Measurements from ENCODE around the gene ALKAL2. TPM values are rescaled to one million over a fixed set of nuclear protein-coding genes. Genes with fewer than 3 reads are reported as not detected.

Gene ALKAL2
- total RNA-seq, 5 donors from 2014 or later (not counting 1 experiment from before 2014, with no cell fraction given) = 0.35 TPM; not detected in 4

DNA sequence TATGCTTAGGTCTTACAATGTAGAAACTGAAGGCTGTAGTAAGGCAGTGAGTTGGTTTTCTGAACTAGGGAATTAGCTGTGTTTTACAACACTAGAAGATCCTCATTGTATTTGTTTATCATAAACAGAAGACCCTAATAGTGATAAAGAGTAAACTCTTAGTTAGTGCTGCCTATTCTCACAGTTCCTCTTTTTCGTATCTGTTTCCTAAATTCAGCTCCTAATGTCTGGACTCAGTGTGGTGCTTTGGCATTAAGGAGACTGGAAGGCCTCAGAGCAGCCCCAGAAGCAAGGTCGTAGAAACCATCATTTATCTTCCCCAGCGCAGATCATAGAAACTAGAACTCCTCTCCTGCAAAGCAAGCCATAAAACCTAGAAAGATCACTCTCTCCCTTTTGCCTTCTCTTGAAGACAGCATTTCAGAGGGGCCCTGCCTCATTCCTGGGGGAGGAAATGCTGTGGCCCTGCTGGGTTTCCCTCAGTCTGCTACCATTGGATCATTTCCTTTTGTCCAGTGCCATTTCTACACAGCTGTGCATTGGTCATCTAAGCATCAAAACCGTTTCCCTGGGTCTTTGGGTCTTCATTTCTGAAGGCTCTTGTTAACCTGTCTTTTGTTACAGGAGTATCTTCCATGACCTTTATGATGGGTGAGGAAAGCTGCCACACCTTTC is 18.4 kb downstream of the ALKAL2 start:
- peaks cover 11 to 16% of the 10 kb centered on the region in 2 experiments for H3K4me1 ChIP-seq (ENCODE audit: control insufficient read depth in 1 of 2, extremely low read depth in 1 of 2, insufficient read depth in 2 of 2, low read length in 2 of 2)
- peaks cover 58 to 72% (median 70%) of the 10 kb centered on the region in 3 donors for H3K4me1 Mint-ChIP-seq
- no peaks in the 10 kb centered on the region for H3K27me3 ChIP-seq (replicated peaks in 1 of 2; ENCODE audit: control insufficient read depth in 2 of 2, extremely low read depth in 1 of 2, insufficient read depth in 2 of 2, low read length in 1 of 2)
- no peaks in the 10 kb centered on the region for H3K9me3 ChIP-seq
- no peak overlapping the region for H3K27ac ChIP-seq (ENCODE audit: low read length)
- H3K4me3 ChIP-seq (ENCODE audit: control insufficient read depth in 1 of 2, extremely low read depth in 1 of 2, low read length in 1 of 2) = no peak overlapping the region
- H3K4me3 Mint-ChIP-seq = no peak overlapping the region
- H3K9me3 Mint-ChIP-seq = no peaks in the 10 kb centered on the region
- POLR2A ChIA-PET = no interaction called here
- CTCF ChIA-PET = no interaction called here
- peaks cover 4 to 44% of the 10 kb centered on the region in 2 donors for H3K36me3 ChIP-seq (ENCODE audit: control insufficient read depth in 2 of 2, extremely low read depth in 1 of 2, insufficient read depth in 1 of 2, low read length in 1 of 2)
- H3K27me3 Mint-ChIP-seq = no peaks in the 10 kb centered on the region
- H3K27ac Mint-ChIP-seq = peak overlapping the region in 1 of 2 donors; percentile 28
- no CpG with 5 or more reads among the region's 4 CpGs for WGBS (ENCODE audit: insufficient coverage)
- peaks cover 35% of the 10 kb centered on the region for H3K36me3 Mint-ChIP-seq
- ATAC-seq (replicated peaks in 1 of 4) (no peak), DNase-seq (no peak)

DNA sequence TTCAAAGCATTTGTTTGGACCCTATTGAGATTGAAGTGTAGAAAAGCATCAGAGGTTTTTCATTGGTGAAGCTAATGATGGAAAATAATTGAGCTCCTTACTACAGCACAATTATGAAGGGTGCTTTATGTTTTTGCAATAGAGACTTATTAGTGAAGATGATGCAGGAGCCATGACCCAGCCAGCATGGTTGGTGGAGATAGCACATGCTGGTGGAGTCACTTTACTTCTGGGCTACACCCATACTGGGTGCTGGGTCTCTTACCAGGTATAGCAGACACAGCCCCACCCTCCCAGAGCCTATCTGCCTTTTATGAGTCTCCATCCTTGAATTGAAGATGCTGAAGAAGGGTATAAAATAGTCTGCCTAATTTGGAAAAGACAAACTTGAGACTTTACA is 19.6 kb downstream of the ALKAL2 start:
- H3K4me1 Mint-ChIP-seq = peaks cover 58 to 72% (median 71%) of the 10 kb centered on the region in 3 donors
- ChIA-PET CTCF (no interaction called here), POLR2A (no interaction called here)
- DNase-seq (no peak), ATAC-seq (replicated peaks in 1 of 4) (no peak)
- Histone ChIP-seq H3K27ac (ENCODE audit: low read length) (no peak overlapping the region), H3K27me3 (replicated peaks in 1 of 2; ENCODE audit: control insufficient read depth in 2 of 2, extremely low read depth in 1 of 2, insufficient read depth in 2 of 2, low read length in 1 of 2) (no peaks in the 10 kb centered on the region), H3K36me3 (ENCODE audit: control insufficient read depth in 2 of 2, extremely low read depth in 1 of 2, insufficient read depth in 1 of 2, low read length in 1 of 2) (peaks cover 3 to 34% of the 10 kb centered on the region in 2 donors), H3K9me3 (no peaks in the 10 kb centered on the region), H3K4me1 (ENCODE audit: control insufficient read depth in 1 of 2, extremely low read depth in 1 of 2, insufficient read depth in 2 of 2, low read length in 2 of 2) (peaks cover 19 to 20% of the 10 kb centered on the region in 2 experiments), H3K4me3 (ENCODE audit: control insufficient read depth in 1 of 2, extremely low read depth in 1 of 2, low read length in 1 of 2) (no peak overlapping the region)
- no peaks in the 10 kb centered on the region for H3K27me3 Mint-ChIP-seq
- H3K27ac Mint-ChIP-seq = no peak overlapping the region
- H3K9me3 Mint-ChIP-seq = no peaks in the 10 kb centered on the region
- H3K36me3 Mint-ChIP-seq = peaks cover 33% of the 10 kb centered on the region
- H3K4me3 Mint-ChIP-seq = no peak overlapping the region

DNA sequence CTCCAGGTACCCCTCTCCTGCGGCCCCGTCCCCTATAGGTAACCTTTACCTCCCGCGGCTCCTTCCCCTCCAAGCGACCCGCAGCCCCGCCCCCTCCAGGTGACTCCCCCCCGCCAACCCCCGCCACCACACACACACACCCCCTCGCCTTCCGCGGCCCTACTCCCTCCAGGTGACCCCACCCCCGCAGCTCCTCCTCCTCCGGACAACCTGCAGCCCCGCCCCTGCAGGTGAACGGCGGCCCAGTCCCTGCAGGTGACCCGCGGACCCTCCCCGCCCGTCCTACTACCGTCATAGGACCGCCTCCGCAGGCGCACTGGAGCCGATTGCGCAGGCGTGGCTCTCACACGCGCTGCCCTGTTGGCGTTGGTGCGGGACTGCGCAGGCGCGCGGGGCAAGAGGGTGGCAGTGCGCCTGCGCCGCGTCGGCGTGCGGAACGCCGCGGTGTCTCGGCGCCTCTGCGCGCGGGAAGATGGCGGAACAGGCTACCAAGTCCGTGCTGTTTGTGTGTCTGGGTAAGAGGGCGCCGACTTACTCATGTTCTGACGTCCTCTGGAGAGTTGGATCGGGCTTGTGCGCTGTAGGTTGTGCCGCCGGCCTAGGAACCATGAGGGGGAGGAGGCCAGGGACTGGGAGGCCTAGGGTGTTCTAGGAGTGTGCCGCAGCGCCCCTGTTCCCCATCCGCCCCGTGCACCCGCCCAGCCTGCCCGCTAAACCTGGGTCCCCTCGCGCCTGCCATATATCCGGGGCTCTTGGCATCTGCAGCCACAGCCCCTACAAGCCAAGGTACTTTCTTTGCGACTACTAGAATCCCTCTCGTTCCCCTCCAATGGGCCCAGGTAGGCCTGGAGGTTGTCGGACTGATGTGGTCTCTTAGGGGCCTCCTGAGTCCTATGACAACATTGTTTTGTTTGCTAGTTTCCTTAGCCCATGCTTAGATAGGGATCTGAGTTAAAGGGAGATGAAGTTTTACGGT is 23.1 kb downstream of the ALKAL2 start, which contains the start of gene ACP1:
Gene ACP1 (plus strand): TSS at position 455 of the 976 bp plus-strand sequence. CDS start 18 bp downstream, at position 473.
- H3K4me3 Mint-ChIP-seq = peak within 1 kb of the TSS; percentile 89 to 92 (median 92)
- Histone ChIP-seq H3K36me3 (ENCODE audit: control insufficient read depth in 2 of 2, extremely low read depth in 1 of 2, insufficient read depth in 1 of 2, low read length in 1 of 2) (peaks cover 0 to 10% of the 10 kb centered on the region in 2 donors), H3K27ac (ENCODE audit: low read length) (peak within 1 kb of the TSS; percentile 87), H3K4me1 (ENCODE audit: control insufficient read depth in 1 of 2, extremely low read depth in 1 of 2, insufficient read depth in 2 of 2, low read length in 2 of 2) (peaks cover 19 to 24% of the 10 kb centered on the region in 2 experiments), H3K27me3 (replicated peaks in 1 of 2; ENCODE audit: control insufficient read depth in 2 of 2, extremely low read depth in 1 of 2, insufficient read depth in 2 of 2, low read length in 1 of 2) (no peaks in the 10 kb centered on the region), H3K4me3 (ENCODE audit: control insufficient read depth in 1 of 2, extremely low read depth in 1 of 2, low read length in 1 of 2) (peak within 1 kb of the TSS; percentile 87 to 92), H3K9me3 (no peaks in the 10 kb centered on the region)
- ChIA-PET CTCF (no interaction called here), POLR2A (interaction anchor here in 1 of 2 donors (0.6 kb wide), 1 partner anchor 175 kb away, joined by 3 read pairs; no protein-coding TSS in a partner anchor)
- ATAC-seq (replicated peaks in 1 of 4) (peak; percentile 85 to 87 (median 86)), DNase-seq (peak; percentile 87 to 99 (median 93))
- peak within 1 kb of the TSS; percentile 93 to 95 for H3K27ac Mint-ChIP-seq
- no peaks in the 10 kb centered on the region for H3K27me3 Mint-ChIP-seq
- no peaks in the 10 kb centered on the region for H3K9me3 Mint-ChIP-seq
- peaks cover 15% of the 10 kb centered on the region for H3K36me3 Mint-ChIP-seq
- peaks cover 40 to 68% (median 67%) of the 10 kb centered on the region in 3 donors for H3K4me1 Mint-ChIP-seq
- 0% methylated on average over 51 of the region's 73 CpGs for WGBS (ENCODE audit: insufficient coverage)

- H3K9me3 ChIP-seq = peaks cover 1% of the 10 kb centered on the region
- ChIA-PET CTCF (no interaction called here), POLR2A (interaction anchor here in 1 of 2 donors (0.7 kb wide), 1 partner anchor 11 kb away, joined by 3 read pairs; no protein-coding TSS in a partner anchor)
- Mint-ChIP-seq H3K27me3 (no peaks in the 10 kb centered on the region), H3K4me1 (peaks cover 31 to 62% (median 59%) of the 10 kb centered on the region in 3 donors), H3K4me3 (peak within 1 kb of the TSS; percentile 89 to 92 (median 92)), H3K27ac (peak within 1 kb of the TSS; percentile 93 to 95), H3K36me3 (peaks cover 12% of the 10 kb centered on the region), H3K9me3 (peaks cover 0 to 2% (median 0%) of the 10 kb centered on the region in 3 donors)
- H3K27me3 ChIP-seq (replicated peaks in 1 of 2; ENCODE audit: control insufficient read depth in 2 of 2, extremely low read depth in 1 of 2, insufficient read depth in 2 of 2, low read length in 1 of 2) = no peaks in the 10 kb centered on the region
- DNase-seq (peak; percentile 23 to 77 (median 59)), ATAC-seq (replicated peaks in 1 of 4) (peak; percentile 32 to 46 (median 43))
- H3K4me3 ChIP-seq (ENCODE audit: control insufficient read depth in 1 of 2, extremely low read depth in 1 of 2, low read length in 1 of 2) = peak within 1 kb of the TSS; percentile 87 to 92
- H3K4me1 ChIP-seq (ENCODE audit: control insufficient read depth in 1 of 2, extremely low read depth in 1 of 2, insufficient read depth in 2 of 2, low read length in 2 of 2) = peaks cover 19 to 24% of the 10 kb centered on the region in 2 experiments
- 3% methylated on average over 52 of the region's 77 CpGs for WGBS (ENCODE audit: insufficient coverage)
- H3K36me3 ChIP-seq (ENCODE audit: control insufficient read depth in 2 of 2, extremely low read depth in 1 of 2, insufficient read depth in 1 of 2, low read length in 1 of 2) = peaks cover 0 to 4% of the 10 kb centered on the region in 2 donors
- peak within 1 kb of the TSS; percentile 87 for H3K27ac ChIP-seq (ENCODE audit: low read length)
Observed at GRCh38 chr2:263774-264492, 24.0 kb downstream of the ALKAL2 start, which contains the start of gene SH3YL1. SH3YL1 (minus strand) TSS chr2:264032; CDS start chr2:263984, 48 bp downstream.

- Histone ChIP-seq H3K27ac (ENCODE audit: low read length) (peak overlapping the region; percentile 54), H3K4me3 (ENCODE audit: control insufficient read depth in 1 of 2, extremely low read depth in 1 of 2, low read length in 1 of 2) (peak overlapping the region; percentile 69 to 92), H3K9me3 (peaks cover 2% of the 10 kb centered on the region), H3K4me1 (ENCODE audit: control insufficient read depth in 1 of 2, extremely low read depth in 1 of 2, insufficient read depth in 2 of 2, low read length in 2 of 2) (peaks cover 19 to 24% of the 10 kb centered on the region in 2 experiments), H3K27me3 (replicated peaks in 1 of 2; ENCODE audit: control insufficient read depth in 2 of 2, extremely low read depth in 1 of 2, insufficient read depth in 2 of 2, low read length in 1 of 2) (no peaks in the 10 kb centered on the region), H3K36me3 (ENCODE audit: control insufficient read depth in 2 of 2, extremely low read depth in 1 of 2, insufficient read depth in 1 of 2, low read length in 1 of 2) (peaks cover 0 to 4% of the 10 kb centered on the region in 2 donors)
- CTCF ChIA-PET = no interaction called here
- Mint-ChIP-seq H3K36me3 (peaks cover 20% of the 10 kb centered on the region), H3K27ac (peak overlapping the region; percentile 68 to 83), H3K4me3 (peak overlapping the region; percentile 89 to 92 (median 92)), H3K4me1 (peaks cover 26 to 54% (median 51%) of the 10 kb centered on the region in 3 donors), H3K9me3 (peaks cover 0 to 8% (median 5%) of the 10 kb centered on the region in 3 donors), H3K27me3 (no peaks in the 10 kb centered on the region)
- ATAC-seq (replicated peaks in 1 of 4) (no peak), DNase-seq (peak in 2 of 35 experiments; percentile 7 to 18)
- WGBS (ENCODE audit: insufficient coverage) = 82% methylated on average over 40 of the region's 42 CpGs
- POLR2A ChIA-PET = interaction anchor here in 1 of 2 donors (0.7 kb wide), 1 partner anchor 10 kb away, joined by 3 read pairs; no protein-coding TSS in a partner anchor
Observed at GRCh38 chr2:263022-263738, 24.7 kb downstream of the ALKAL2 start.
